Hematopoietic multipotent progenitor cell treated with erythropoietin and hydrocortisone succinate and interleukin-3 and kit ligand, for 4 days (in vitro differentiated cells): ENCODE results near the gene PSMB1.

ENCODE experiments used
- DNase-seq: peaks from one replicate; pipeline ENCODE4 v3.0.0-alpha.2; 2015

The PSMB1 gene

DNA sequence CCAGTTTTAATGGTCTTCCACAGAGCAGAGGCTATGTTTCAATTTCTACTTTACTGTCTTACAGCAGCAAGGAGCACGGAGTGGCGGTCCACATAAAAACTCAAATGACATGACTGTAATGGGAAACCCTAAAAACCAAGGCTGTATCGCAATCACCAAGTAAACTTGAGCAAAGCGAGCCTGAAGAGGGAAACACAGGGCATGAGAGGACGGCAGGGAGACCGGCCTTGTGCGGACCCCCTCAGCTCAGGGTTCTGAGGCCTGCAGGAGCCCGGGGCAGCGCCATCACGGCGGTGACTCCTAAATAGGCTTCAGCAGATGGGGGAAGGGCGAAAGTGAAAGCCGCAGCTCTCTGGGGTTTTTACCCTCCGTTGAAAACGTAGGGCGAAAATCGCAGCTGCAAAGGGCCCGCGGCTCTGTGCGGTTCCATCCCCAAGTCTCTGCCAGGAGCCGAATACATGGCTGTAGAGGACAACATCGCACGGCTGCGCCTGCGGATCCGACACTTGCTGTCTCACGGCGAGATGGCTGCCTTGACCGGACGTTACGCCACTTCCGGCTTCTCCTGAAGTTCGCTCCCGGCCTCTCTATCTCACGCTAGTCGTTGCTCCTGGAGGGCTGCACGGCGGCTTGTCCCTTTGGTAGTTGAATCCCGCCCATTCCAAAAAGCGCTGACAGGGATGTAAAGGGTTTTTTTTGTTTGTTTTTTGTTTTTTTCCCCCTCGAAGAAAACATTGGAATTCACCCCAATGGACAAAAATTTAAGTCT is at the start of gene PSMB1:
PSMB1 (minus strand) TSS at position 543 of the 769 bp plus-strand sequence; CDS start at position 478, 65 bp downstream.
- peak; percentile 97 for DNase-seq

DNA sequence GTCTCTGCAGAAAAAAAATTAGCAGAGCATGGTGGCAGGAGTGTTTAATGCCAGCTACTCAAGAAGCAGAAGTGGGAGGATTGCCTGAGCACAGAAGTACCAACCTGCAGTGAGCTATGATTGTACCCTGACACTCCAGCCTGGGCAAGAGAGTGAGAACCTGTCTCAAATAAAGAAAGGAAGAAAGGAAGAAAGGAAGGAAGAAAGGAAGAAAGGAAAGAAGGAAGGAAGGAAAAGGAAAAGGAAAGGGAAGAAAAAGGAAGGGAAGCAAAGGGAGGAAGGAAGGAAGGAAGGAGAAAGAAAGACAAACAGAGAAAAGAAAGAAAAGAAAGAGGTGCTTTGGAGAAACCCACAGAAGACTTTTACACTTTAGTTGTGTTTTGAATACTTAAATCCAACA is 44.2 kb upstream of the PSMB1 start:
- DNase-seq, result no peak

DNA sequence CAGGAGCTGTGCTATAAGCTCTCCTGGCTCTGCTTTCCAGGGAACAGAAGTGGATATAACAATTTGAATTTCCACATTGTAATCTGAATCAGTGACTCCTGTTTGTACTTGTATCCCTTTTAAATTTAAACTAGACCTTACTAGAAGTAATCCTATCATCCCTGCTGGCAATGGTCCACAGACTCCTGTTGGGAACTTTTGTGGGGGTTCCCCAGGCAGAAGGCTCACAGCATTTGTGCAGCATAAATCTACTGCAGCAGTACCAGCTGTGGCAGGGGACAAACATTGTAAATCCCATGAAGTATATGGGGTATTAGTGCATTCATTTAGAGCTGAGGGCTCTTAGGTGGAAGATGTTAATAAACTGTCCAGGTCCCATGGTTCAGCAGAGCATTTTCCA is 43.3 kb upstream of the PSMB1 start:
- DNase-seq, result no peak

DNA sequence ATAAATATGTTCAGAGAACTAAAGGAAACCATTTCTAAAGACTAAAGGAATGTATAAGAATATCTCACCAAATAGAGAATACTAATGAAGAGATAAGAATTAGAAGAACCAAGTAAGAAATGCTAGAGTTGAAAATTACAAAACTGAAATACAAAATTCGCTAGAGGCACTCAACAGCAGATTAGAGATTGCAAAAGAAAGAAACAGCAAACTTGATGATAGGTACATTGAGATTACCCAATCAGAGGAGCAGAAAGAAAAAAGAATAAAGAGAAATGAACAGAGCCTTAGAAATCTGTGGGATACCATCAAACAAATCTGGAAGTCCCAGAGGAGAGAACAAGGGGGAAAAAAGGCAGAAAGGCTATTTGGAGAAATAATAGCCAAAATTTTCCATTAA is 37.6 kb upstream of the PSMB1 start:
- no peak for DNase-seq

DNA sequence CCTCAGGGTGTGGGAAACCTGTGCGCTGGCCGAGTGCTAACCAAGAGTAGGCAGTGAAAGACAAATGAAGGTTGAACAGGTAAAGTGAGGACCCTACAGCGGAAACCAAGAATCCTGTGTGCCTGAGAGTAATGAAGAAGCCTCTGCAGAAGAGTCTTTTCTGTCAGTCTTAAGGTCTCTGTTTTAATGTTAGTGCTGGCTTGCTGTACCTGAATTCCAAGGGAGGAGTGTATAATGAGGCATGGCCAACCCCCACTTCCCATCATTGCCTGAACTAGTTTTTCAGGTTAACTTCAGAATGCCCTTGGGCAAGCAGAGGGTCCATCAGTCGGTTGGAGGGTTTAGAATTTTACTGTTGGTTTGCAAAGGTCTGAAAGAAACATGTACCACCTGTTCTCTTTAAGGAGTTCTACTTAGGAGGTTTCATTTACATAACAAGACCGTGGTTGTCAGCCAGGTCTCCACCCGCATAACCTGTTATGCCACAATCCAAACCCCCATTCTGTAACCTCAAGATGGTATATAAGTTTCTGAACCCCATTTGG is 31.9 kb upstream of the PSMB1 start:
- no peak for DNase-seq

DNA sequence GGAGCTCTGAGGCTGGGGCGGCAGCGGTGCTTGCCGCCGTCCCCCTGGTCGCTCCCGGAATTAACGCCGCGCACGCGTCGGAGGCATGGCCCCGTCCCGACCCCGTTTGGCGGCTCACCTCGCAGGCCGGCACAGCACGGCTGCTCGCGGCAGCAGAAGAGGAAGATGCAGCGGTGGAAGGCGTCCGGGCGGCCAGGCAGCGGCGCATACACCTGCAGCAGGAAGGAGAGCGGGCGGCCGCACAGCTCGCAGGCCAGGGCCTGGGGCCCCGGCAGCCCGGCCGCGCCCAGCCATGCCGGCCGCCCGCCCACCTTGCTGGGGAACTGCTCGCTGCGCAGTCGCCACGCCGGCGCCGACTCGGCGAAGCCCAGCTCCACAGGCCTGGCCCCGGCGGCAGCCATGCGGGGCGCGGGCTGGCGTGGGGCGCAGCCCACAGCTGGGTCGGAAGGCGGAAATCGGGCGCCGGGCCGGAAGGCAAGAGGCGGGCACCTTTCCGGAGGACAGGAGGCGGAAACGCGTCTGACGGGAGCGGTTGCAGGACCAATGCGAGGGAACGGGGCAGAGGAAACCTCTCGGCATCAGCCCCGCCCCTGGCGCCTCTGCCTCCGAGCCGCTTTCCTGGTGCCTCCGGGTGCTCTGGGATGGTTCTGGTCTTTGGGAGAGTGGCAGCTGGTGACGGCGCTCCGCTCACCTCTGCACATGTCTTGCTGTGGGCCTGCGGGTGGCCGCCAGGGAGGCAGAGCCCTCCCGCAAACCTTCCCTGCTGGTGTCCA is 31.3 kb upstream of the PSMB1 start, which contains the start of gene PDCD2:
PDCD2 (minus strand) TSS at position 457 of the 773 bp plus-strand sequence; CDS start at position 401, 56 bp downstream.
- peak; percentile 98 for DNase-seq

DNA sequence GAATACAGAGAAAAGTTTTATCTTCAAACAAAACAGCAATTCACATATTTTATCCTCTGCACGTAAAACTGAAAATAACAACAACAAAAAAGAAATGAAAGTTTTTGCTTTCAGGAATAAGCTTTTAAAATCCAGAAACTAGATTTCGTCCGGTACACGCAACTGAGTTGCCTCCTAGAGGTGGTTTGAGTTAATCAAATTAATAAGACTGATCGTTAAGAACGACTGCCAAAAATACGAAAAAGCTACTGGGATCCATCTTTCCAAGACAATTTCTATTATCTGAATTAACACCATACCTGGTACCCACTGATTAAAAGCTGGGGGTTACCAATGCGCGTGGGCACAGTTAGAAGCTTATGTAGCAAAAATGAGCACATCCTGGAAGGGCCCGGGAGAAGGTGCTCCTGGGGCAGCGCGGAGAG is 30.7 kb upstream of the PSMB1 start:
- peak; percentile 61 for DNase-seq

DNA sequence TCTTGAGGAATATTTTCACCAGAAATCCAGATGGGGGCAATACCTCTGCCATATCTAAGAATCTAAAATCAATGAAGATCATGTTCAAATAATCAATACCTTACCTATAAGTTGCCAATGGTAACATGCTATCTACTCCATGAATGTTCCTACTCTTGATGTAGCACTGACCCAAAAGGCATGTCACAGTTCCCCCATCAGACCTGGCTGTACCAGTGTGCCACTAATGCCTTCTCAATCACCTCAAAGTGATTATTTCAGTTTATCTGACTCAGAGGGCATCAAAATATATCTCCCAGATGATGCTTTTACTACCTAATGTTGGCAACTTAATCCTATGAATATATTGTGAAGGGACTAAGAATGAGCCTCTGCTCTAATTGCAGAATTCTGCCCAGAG is 25.8 kb upstream of the PSMB1 start:
- DNase-seq, result no peak

DNA sequence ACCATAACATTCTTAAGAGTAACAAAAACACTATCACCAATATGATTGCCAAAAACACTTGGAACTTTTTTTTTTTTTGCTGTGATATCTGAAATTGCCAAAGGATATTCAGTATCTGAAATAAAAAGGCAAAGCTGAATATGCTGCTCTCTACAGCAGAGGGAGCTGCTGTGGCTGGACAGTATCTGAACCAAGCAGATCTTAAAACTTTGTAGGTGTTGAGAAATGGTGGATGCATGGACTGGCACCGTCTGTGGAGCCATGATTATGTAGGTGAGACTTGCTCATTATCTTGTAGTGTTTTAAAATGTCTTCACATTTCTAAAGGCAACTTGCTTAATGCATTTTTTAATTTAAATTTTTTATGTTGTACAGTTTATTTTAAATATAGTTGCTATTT is 22.1 kb upstream of the PSMB1 start:
- DNase-seq, result peak; percentile 56

DNA sequence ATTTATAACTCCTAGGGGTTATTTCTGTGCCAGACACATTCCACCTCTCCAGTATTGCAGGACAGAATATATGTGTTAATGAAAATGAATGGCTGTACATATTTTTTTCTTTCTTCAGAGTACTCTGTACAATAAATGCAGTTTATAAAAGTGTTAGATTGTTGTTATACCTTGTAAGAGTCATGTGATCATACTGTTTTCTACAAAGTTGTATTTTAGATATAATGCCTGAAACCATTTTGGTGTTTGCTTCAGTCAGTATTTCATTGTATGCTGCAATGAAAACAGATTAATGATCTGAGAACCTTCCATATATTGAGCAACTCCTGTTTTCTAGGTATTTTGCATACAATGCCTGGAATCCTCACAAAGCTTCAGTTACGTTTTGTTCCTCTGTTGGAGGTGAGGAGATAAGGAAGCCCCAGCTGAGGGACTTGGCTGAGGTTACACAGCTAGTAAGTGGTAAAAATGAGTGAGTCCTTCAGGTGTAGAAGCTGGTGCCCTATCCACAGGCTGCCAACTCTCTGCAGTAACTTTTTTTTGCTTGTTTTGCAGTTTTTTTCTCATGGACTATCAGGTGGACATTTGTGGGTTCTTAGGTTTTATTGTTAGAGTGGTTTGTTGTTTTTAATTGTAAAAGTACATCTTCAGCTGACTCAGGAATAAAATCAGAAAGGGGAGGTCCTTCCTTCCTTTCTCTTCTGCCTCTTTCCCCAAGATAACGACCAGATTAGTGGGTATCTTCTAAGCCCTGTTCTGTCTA is 19.8 kb upstream of the PSMB1 start:
- peak; percentile 55 for DNase-seq

DNA sequence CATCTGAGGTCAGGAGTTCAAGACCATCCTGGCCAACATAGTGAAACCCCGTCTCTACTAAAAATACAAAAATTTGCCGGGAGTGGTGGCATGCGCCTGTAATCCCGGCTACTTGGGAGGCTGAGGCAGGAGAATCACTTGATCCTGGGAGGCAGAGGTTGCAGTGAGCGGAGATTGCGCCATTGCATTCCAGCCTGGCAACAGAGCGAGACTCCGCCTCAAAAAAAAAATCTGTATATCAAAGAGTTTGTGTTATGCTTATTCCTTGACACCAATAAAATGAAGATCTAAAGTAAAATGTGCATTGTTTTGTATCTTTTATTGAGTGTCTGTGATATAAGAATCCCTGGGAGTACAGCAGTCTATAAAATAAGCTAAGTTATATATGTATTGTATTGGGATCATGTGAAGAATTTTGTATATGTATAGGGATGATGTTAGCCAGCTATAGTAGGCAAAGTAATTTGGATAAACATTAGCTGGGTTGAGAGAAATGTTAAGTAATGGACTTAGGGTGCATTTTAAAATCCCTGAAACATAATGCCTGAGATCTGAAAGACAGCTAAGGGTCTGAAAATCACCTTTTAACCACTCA is 11.9 kb upstream of the PSMB1 start:
- DNase-seq, result no peak

DNA sequence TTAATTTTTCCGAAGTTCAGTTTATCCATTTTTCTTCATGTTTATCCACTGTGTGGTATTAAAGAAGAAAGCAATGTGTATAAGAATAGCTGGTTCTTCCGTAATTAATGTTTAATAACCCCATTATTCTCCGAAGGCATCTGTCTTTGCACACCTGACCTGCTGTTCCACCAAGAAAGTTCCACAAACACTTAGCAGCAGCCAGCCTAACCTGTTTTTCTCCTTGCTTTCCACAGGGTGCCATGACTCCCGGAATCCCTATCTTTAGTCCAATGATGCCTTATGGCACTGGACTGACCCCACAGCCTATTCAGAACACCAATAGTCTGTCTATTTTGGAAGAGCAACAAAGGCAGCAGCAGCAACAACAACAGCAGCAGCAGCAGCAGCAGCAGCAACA is 8.4 kb upstream of the PSMB1 start:
- no peak for DNase-seq

DNA sequence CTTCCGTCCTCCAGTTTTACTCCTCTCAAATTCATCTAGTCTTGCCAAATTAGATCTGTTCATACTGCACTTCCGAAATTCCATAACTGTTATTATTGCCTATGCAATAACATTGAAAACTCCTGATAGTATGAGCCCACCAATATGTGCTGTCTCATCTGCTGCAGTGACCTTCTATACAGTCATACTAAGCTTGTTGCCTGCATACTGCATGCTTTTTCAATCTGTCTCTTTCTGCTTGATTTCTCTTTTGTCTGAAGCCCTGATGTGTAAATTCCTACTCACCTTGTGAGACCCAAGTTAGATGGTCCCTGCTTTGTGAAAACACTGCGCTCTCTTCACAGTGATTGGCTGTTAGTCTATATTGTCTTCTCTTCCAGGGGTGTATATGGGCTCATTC is 2.2 kb upstream of the PSMB1 start:
- no peak for DNase-seq

DNA sequence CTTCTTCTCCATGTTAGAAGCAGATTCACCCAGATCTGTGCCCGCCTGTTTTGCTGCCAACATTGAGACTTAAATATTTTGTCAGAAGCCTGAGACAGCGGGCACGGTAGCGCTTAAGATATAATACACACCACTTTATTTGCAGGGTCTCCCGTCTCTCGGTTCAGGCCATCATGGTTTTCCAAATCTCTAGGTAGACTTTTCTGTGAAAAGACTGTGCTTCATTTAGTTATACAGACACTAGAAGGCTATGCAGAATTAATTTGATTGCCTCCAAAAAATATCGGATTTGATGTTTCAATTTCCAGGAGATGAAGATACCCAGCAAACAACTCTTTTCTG is 1.7 kb upstream of the PSMB1 start:
- no peak for DNase-seq

DNA sequence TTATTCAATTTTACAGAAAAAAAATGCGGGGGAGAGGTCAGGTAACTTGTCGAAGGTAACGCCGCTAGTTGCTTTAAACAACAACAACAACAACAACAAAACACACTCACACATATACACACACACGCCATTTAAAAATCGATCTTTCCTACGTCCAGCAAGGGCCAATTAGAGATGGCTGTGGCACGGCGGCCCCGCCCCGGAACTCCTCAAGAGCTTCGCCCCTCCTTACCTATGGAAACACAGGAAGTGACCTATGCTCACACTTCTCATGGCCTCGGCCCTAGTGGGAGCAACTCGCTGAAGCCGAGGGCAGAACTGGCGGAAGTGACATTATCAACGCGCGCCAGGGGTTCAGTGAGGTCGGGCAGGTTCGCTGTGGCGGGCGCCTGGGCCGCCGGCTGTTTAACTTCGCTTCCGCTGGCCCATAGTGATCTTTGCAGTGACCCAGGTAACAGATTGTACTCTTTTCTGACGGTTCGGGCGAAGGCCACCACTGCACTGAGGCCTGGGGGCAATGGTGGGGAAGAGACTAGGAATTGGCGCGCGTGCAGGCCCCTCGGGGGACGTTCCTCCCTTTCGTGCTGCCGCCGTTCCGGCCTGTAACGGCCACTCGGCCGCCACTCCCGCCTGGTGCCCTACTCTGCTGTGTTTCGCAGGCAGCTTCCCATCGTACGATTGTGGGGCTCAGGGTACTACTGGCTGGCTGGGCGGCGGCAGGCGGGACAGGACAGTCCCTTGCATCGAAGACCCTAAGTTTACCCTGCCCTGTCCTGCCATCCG is 1.1 kb upstream of the PSMB1 start, which contains the start of gene TBP:
TBP (plus strand) TSS at position 357 of the 783 bp plus-strand sequence. CDS start 2,661 bp downstream, outside the sequence.
- peak; percentile 99 for DNase-seq

DNA sequence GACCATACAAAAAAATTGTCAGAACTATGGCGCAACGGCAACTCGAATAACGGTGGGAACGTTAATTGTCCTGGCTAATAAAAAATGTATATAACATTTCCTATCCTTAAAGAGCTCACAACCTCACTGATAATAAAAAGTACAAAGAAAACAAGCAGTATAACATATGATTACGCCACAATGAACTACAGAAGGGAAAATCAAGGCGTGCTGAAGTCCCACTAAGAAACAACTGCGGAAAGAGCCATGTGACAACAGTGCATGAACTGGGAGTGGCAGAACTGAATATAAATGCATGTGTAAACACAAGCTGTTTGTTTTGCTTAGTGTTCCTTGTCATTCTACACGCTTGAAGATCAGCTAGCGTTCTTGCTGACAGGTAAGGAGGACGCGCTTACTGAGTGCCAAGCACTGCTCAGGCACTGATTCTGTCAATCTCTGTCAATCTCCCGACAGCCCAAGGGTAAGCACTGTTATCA is 466 bp upstream of the PSMB1 start:
- peak; percentile 63 for DNase-seq

DNA sequence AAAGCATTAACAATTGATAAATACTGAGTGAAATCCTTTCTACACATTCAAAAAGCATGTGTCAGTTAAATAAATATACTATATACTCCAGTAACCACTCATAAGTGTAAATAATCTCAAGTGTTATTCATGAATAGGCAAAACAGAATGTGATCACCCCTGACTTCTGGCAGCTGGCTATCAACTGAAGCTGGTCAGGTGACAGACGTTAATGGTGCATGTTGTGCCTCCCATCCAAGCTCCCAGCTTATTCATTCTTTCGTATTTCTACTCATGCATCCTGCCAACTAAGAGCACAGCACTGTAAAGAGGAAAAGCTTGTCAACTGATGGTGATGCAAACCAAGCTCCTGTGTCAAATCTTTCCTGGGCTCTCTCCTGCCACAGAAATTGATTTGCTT is 7.7 kb downstream of the PSMB1 start:
- DNase-seq, result no peak

DNA sequence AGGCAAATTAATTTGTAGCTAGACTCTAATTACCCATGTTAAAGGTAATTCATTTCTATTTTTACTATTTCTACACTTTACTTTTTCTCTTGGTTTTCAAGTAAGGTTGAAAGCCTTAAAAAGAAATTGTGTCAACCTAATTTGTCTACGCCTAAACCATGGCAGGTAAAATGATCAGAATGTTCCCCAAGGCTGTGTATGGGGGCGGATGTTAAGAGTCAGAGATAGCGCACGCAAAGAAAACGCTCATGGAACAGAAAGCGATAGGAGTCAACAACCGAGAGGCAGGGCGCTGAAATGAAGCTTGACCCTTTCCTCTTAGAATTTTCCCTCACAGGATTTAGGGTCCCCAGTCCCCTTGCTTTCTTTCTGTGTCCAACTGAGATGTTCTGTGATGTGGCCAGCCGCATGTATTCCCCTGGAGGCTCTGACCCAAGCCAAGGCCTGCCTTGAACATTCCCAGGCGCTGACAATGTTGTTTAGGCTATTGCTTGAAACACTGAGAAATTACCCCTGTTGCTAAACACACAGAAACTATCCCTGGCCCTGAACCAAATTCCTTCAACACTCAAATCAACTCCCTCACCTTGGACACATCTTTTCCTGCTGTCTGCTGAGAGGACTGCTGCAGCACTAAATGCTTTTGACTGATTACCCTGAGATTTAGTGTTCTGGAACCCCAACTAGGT is 10.9 kb downstream of the PSMB1 start:
- no peak for DNase-seq

DNA sequence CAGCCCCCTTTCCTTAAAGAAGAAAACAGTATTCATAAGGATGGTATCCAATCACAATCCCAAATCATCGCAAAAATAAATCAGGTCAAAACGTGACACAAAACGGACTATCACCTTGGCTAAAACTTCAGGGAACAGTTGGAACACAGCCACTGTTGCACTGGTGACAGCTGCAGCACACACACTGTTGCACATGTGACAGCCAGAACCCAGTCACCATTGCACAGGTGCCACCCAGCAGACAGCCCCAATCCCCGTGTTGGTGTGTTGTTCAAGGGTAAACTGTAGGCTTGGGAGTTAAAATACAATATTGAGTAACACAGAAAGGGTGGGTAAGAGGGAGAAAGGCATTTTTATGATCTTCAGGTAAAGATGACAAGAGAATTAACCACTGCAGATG is 15.8 kb downstream of the PSMB1 start:
- DNase-seq, result no peak

DNA sequence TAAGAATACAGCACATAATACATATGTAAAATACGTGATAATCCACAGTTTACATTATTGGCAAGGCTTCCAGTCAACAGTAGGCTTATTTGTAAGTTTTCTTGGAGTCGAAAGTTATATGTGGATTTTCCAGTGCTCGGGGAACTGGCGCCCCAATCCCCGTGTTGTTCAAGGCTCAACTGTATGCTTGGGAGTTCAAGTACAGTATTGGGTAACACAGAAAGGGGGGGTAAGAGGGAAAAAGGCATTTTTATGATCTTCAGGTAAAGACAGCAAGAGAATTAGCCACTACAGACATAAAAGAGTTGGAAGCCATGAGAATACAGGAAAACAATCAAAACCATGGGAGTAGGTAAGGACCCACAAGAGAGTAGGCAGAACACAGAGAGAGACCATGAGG is 16.4 kb downstream of the PSMB1 start:
- DNase-seq, result no peak

DNA sequence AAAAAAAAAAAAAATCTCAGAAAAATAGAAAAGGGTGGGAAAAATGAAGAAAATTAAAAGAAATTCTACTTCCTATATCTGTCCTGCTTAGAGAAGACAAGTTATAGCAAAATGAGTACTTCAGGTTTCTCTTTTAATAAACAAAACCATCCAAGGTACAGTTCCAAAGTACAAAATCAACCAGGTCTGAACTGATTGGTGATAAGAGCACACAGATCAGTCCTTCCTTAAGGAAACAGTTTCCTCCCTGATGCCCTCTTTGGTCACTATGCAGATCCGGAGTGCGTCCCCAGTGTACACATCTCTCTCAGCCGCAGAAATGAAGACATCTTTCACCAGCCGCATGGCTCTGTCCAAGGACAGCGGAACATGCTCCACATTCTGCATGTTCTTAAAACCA is 18.1 kb downstream of the PSMB1 start:
- DNase-seq, result no peak
